ENCODE results near the gene PCDH8. TPM values are rescaled to one million over a fixed set of nuclear protein-coding genes. Genes with fewer than 3 reads are reported as not detected.

Gene PCDH8
- polyA plus RNA-seq, 4 donors = 0.78 to 3.1 TPM; not detected in 2

GRCh38 chr13:52800856-52801255 is 47.6 kb downstream of the PCDH8 start:
- H3K4me3 ChIP-seq (ENCODE audit: low read depth in 1 of 3, low read length in 3 of 3) = no peak overlapping the region
- H3K27me3 ChIP-seq (ENCODE audit: control insufficient read depth in 3 of 3, insufficient read depth in 3 of 3, low read length in 3 of 3) = no peaks in the 10 kb centered on the region
- FAIRE-seq = no peak
- H3K36me3 ChIP-seq (ENCODE audit: control insufficient read depth in 3 of 3, insufficient read depth in 2 of 3, low read depth in 1 of 3, low read length in 3 of 3) = no peaks in the 10 kb centered on the region
- no peak overlapping the region for H3K27ac ChIP-seq (ENCODE audit: low read depth in 1 of 3, low read length in 2 of 3)
- H3K4me1 ChIP-seq (ENCODE audit: control insufficient read depth in 3 of 3, insufficient read depth in 2 of 3, low read depth in 1 of 3, low read length in 2 of 3) = no peaks in the 10 kb centered on the region
- DNase-seq = no peak
- WGBS, 3 donors = 61 to 83% (median 74%) methylated on average over 5 of the region's 5 CpGs
- no peaks in the 10 kb centered on the region for H3K9me3 ChIP-seq (ENCODE audit: control insufficient read depth in 2 of 2, insufficient read depth in 1 of 2, low read depth in 1 of 2, low read length in 1 of 2)

- Histone ChIP-seq H3K27ac (ENCODE audit: low read depth in 1 of 3, low read length in 2 of 3) (no peak overlapping the region), H3K4me1 (ENCODE audit: control insufficient read depth in 3 of 3, insufficient read depth in 2 of 3, low read depth in 1 of 3, low read length in 2 of 3) (no peaks in the 10 kb centered on the region), H3K36me3 (ENCODE audit: control insufficient read depth in 3 of 3, insufficient read depth in 2 of 3, low read depth in 1 of 3, low read length in 3 of 3) (no peaks in the 10 kb centered on the region), H3K9me3 (ENCODE audit: control insufficient read depth in 2 of 2, insufficient read depth in 1 of 2, low read depth in 1 of 2, low read length in 1 of 2) (no peaks in the 10 kb centered on the region), H3K27me3 (ENCODE audit: control insufficient read depth in 3 of 3, insufficient read depth in 3 of 3, low read length in 3 of 3) (no peaks in the 10 kb centered on the region), H3K4me3 (ENCODE audit: low read depth in 1 of 3, low read length in 3 of 3) (no peak overlapping the region)
- no peak for FAIRE-seq
- DNase-seq = no peak
- 0% methylated on average over 1 of the region's 1 CpG for WGBS, 3 donors
These were observed 49.5 kb downstream of the PCDH8 start for GRCh38 chr13:52798770-52799430.

- DNase-seq (no peak), FAIRE-seq (no peak)
- no peaks in the 10 kb centered on the region for H3K9me3 ChIP-seq (ENCODE audit: control insufficient read depth in 2 of 2, insufficient read depth in 1 of 2, low read depth in 1 of 2, low read length in 1 of 2)
- H3K27me3 ChIP-seq (ENCODE audit: control insufficient read depth in 3 of 3, insufficient read depth in 3 of 3, low read length in 3 of 3) = peaks cover 0 to 2% (median 0%) of the 10 kb centered on the region in 3 donors
- H3K4me1 ChIP-seq (ENCODE audit: control insufficient read depth in 3 of 3, insufficient read depth in 2 of 3, low read depth in 1 of 3, low read length in 2 of 3) = no peaks in the 10 kb centered on the region
- no peak overlapping the region for H3K27ac ChIP-seq (ENCODE audit: low read depth in 1 of 3, low read length in 2 of 3)
- 68 to 77% (median 71%) methylated on average over 2 of the region's 2 CpGs for WGBS, 3 donors
- no peak overlapping the region for H3K4me3 ChIP-seq (ENCODE audit: low read depth in 1 of 3, low read length in 3 of 3)
- H3K36me3 ChIP-seq (ENCODE audit: control insufficient read depth in 3 of 3, insufficient read depth in 2 of 3, low read depth in 1 of 3, low read length in 3 of 3) = no peaks in the 10 kb centered on the region
These were observed 51.3 kb downstream of the PCDH8 start for GRCh38 chr13:52797176-52797575.

DNA sequence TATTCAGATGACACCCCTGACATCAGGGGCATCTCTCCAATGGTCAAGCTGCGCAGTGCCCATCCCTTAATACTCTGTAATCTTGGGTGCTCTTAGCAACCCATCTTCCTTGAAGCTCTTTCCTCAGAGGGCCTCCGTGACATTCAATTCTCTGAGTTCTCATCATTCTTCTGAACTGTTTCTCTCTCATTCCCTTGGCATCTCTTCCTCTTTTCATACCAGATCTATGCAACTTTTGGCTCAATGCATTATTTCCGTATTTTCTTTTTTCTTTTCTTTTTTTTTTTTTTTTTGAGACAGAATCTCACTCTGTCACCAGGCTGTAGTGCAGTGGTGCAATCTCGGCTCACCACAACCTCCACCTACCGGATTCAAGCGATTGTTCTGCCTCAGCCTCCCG is 53.9 kb downstream of the PCDH8 start:
- H3K27me3 ChIP-seq (ENCODE audit: control insufficient read depth in 3 of 3, insufficient read depth in 3 of 3, low read length in 3 of 3) = peaks cover 0 to 4% (median 0%) of the 10 kb centered on the region in 3 donors
- H3K27ac ChIP-seq (ENCODE audit: low read depth in 1 of 3, low read length in 2 of 3) = no peak overlapping the region
- 88 to 93% (median 91%) methylated on average over 7 of the region's 7 CpGs for WGBS, 3 donors
- H3K36me3 ChIP-seq (ENCODE audit: control insufficient read depth in 3 of 3, insufficient read depth in 2 of 3, low read depth in 1 of 3, low read length in 3 of 3) = no peaks in the 10 kb centered on the region
- H3K4me3 ChIP-seq (ENCODE audit: low read depth in 1 of 3, low read length in 3 of 3) = no peak overlapping the region
- no peaks in the 10 kb centered on the region for H3K9me3 ChIP-seq (ENCODE audit: control insufficient read depth in 2 of 2, insufficient read depth in 1 of 2, low read depth in 1 of 2, low read length in 1 of 2)
- no peaks in the 10 kb centered on the region for H3K4me1 ChIP-seq (ENCODE audit: control insufficient read depth in 3 of 3, insufficient read depth in 2 of 3, low read depth in 1 of 3, low read length in 2 of 3)
- DNase-seq = no peak
- no peak for FAIRE-seq

GRCh38 chr13:52793515-52794061 is 54.9 kb downstream of the PCDH8 start:
- FAIRE-seq = no peak
- Histone ChIP-seq H3K27ac (ENCODE audit: low read depth in 1 of 3, low read length in 2 of 3) (no peak overlapping the region), H3K36me3 (ENCODE audit: control insufficient read depth in 3 of 3, insufficient read depth in 2 of 3, low read depth in 1 of 3, low read length in 3 of 3) (no peaks in the 10 kb centered on the region)

More at GRCh38 chr13:52793515-52794061, 54.9 kb downstream of the PCDH8 start:
- no peaks in the 10 kb centered on the region for H3K9me3 ChIP-seq (ENCODE audit: control insufficient read depth in 2 of 2, insufficient read depth in 1 of 2, low read depth in 1 of 2, low read length in 1 of 2)
- peaks cover 0 to 4% (median 0%) of the 10 kb centered on the region in 3 donors for H3K27me3 ChIP-seq (ENCODE audit: control insufficient read depth in 3 of 3, insufficient read depth in 3 of 3, low read length in 3 of 3)
- no peak overlapping the region for H3K4me3 ChIP-seq (ENCODE audit: low read depth in 1 of 3, low read length in 3 of 3)
- H3K4me1 ChIP-seq (ENCODE audit: control insufficient read depth in 3 of 3, insufficient read depth in 2 of 3, low read depth in 1 of 3, low read length in 2 of 3) = no peaks in the 10 kb centered on the region
- WGBS, 3 donors = 65 to 72% (median 68%) methylated on average over 7 of the region's 7 CpGs
- DNase-seq = no peak

Other genes starting within 250 kb of the PCDH8 start
- gene HNRNPA1L2, start 206.2 kb downstream of the PCDH8 start, polyA plus RNA-seq = 10 to 100 TPM in 1 of 4 donors, 1 to 10 TPM in 2, under 1 TPM in 1; 0.45 to 13.2 (median 4.7) TPM
- 10 to 100 TPM; 39.6 to 47.5 (median 45.6) TPM for gene SUGT1, start 195.8 kb downstream of the PCDH8 start, polyA plus RNA-seq
- under 1 TPM in 2 of 4 donors, not detected in 2; 0.04 to 0.18 TPM for gene CNMD, start 108.8 kb downstream of the PCDH8 start, polyA plus RNA-seq
- gene OLFM4, start 180.2 kb upstream of the PCDH8 start, polyA plus RNA-seq = 1,000 to 10,000 TPM in 1 of 4 donors, 10 to 100 TPM in 2, 1 to 10 TPM in 1; 1.2 to 7,751 (median 72.9) TPM

Data from small intestine (tissue), 7 donors.